Omental fat pad (tissue), 4 donors: ENCODE measurements around the gene EFNA1. TPM values are rescaled to one million over a fixed set of nuclear protein-coding genes. Genes with fewer than 3 reads are reported as not detected.

Experiments
- ATAC-seq: fragments of 150-250 bp; one replicate; pipeline ENCODE4 v1.9.1; 2016; ENCODE audit warnings: mild to moderate bottlenecking, moderate library complexity; ENCODE audit not compliant: low FRiP score
- DNase-seq: peaks from one replicate; pipeline ENCODE4 v3.0.0-alpha.2; 2019; ENCODE audit warnings: low spot score
- total RNA-seq, 4 donors: library from RNA; depleted of rRNA; stranded (reverse); fragments of >200 nt; gene quantifications; one replicate each; pipeline ENCODE4 v1.1.0, GENCODE V29; 2016
- TF ChIP-seq, protein P1 (sequence below), 3 donors: fragments of 450-650 bp; IDR thresholded peaks; one replicate each; pipeline ENCODE4 v1.5.1; 2016 to 2017; ENCODE audit warnings: antibody characterized with exemption in 3 of 3, mild to moderate bottlenecking in 3 of 3, moderate library complexity in 2 of 3

EFNA1 gene
- total RNA-seq, 4 donors from 2014 or later, result 29.2 to 61.7 (median 56.7) TPM

DNA sequence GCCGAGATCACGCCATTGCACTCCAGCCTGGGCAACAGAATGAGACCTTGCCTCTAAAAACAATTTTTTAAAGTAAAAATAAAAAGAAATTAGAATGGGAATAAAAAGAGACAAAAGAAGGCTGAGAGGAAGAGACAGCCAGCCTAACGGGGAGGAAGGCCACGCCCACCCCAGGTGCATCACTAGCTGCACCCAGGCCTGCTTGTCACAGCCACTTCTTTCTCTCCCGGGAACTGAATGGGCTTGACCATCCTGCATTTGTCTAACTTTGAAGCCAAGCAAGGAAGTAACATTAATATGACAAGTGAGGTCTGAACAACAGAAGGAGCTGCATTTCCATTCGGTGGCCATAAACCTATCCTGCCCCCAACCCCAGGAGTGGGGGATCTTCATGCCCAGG lies 20.8 kb upstream of the EFNA1 start:
- ATAC-seq, result no peak
- TF ChIP-seq, protein P1, sequence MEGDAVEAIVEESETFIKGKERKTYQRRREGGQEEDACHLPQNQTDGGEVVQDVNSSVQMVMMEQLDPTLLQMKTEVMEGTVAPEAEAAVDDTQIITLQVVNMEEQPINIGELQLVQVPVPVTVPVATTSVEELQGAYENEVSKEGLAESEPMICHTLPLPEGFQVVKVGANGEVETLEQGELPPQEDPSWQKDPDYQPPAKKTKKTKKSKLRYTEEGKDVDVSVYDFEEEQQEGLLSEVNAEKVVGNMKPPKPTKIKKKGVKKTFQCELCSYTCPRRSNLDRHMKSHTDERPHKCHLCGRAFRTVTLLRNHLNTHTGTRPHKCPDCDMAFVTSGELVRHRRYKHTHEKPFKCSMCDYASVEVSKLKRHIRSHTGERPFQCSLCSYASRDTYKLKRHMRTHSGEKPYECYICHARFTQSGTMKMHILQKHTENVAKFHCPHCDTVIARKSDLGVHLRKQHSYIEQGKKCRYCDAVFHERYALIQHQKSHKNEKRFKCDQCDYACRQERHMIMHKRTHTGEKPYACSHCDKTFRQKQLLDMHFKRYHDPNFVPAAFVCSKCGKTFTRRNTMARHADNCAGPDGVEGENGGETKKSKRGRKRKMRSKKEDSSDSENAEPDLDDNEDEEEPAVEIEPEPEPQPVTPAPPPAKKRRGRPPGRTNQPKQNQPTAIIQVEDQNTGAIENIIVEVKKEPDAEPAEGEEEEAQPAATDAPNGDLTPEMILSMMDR (IDR thresholded peaks at IDR 0.05), result no peak
- no peak for DNase-seq

DNA sequence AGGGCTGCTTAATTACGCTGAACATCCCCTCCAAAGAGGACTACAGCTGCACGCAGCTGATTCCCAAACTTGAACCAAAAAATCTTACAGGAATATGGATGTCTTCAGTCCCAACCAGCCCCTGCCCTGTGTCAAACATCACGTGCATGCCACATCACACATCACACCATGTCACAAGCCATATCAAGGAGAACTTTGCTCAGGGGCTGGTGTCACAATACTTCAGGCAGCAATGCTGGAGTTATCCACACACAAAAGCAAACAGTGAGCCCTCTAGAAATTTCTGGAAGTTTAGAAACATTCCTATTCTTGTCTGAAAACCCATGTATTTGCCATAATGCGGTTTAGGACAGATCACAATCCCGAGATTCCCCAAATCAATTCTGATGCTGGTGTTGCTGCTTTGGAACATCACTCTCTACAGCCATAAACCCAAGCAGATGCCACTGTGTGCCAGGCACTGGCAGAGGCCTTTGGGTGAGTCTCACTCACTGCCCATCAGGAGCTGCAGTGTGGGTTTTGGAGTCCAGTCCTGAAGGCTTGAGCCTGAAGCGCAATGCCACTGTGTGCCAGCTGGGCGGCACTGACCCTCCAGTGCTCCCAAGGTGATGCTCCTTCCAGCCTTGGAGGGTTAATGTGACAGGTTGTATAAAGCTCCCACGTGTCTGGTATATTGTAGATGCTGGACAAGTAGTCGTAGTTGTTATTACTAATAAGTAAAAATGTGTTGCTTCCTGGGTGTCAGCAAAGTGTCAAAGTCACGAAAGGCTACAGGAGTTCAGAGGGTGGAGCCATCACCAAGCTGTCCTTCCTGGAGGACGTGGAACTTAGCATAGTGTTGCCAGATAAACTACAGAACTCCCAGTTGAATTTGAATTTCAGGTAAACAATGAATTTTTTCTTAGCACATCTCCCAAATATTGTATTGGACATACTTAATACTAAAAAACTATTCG lies 20.1 kb upstream of the EFNA1 start:
- no peak for ATAC-seq
- no peak for DNase-seq
- TF ChIP-seq, protein P1 (IDR thresholded peaks at IDR 0.05), result no peak

DNA sequence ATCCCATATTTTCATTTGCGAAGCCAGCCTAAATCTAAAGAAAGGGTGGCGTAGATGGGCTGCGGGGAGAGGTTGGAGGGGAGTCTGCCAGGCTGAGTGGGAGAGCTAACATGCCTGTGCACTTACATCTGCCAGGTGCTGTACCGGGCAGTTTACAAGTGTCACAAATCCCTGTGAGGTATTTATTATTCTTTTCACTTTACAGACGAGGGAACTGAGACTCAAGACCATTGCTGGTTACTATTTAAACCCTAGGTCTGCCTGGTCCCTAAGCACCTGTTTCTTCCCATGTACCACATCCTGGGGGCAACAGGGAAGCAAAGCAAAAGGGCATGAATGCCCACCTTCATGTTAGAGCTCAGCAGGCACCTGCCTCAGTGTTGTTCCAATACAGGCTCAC lies 19.4 kb upstream of the EFNA1 start:
- no peak for ATAC-seq
- no peak for DNase-seq
- TF ChIP-seq, protein P1 (IDR thresholded peaks at IDR 0.05), result no peak

DNA sequence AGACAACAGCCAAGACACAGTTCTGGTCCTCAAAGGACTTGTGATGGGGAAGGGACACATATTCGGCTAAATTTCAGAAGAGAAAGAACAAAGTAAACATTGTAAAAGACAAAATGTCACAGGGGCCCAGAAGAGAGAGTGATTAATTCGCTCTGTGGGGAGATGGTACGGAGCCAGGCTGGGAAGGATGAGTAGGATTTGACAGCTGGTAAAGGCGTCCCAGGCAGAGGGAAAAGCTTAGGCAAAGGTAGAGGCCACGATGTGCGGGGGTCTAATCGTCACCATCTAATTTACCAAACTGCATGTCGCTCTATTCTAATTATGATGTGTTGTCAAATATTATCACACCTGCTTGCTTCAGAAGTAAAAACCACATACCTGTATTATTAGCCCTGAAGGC lies 17.3 kb upstream of the EFNA1 start:
- TF ChIP-seq, protein P1 (IDR thresholded peaks at IDR 0.05), result no peak
- DNase-seq, result no peak
- ATAC-seq, result no peak

DNA sequence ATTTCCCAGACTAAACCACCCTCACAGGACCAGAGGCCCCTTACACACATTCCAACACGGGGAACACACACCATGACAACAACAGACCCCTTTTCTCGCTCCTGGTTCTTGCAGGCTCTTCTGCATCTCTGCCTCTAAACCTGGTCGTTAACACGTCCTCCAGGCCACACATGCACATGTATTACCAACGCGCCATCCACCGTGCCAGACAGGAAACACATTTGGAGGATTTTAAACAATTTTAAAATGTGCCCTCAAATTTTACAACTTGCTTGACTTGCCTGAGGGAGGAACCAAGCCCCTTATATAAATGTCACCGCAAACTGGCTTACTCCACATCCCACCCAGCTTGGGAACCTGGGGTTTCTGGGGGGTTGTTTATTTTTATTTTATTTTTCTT lies 16.9 kb upstream of the EFNA1 start:
- no peak for DNase-seq
- ATAC-seq, result no peak
- TF ChIP-seq, protein P1 (IDR thresholded peaks at IDR 0.05), result no peak

DNA sequence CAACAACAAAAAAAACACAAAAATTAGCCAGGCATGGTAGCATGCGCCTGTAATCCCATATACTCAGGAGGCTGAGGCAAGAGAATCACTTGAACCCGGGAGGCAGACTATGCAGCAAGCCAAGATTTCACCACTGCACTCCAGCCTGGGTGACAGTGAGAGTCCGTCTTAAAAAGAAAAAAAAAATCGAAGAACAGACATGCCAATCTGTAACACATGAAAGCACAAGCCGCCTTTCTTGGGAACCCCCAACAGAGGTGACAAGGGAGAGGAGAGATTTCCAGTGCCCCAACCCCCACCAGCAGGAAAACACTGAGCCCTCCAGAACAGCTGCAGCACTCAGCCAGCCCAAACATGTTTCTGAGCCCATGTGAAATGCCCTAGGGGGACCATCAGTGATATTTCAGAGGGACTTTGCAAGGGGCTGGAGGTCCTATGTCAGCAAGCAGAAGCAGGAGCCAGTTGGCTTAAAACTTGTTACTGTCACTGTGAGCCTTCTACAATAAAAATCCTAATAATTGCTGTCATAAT lies 14.2 kb upstream of the EFNA1 start:
- DNase-seq (no peak), ATAC-seq (no peak)
- TF ChIP-seq, protein P1 (IDR thresholded peaks at IDR 0.05), result no peak
